Measurements from ENCODE around the gene EIF1AY. TPM values are rescaled to one million over a fixed set of nuclear protein-coding genes. Genes with fewer than 3 reads are reported as not detected.

Gene EIF1AY
- total and polyA plus RNA-seq, 2 of the 13 experiments (the other 11 are each of a cell fraction or from before 2014, with no cell fraction given) = 20.9 to 53.2 TPM

- TF ChIP-seq KIAA2018 (CRISPR knock-in tag; IDR thresholded peaks at IDR 0.05; ENCODE audit: borderline replicate concordance) = no peak
Observed at GRCh38 chrY:20576506-20576905, 930 bp downstream of the EIF1AY start (continued).

GRCh38 chrY:20578206-20578605 lies 2.6 kb downstream of the EIF1AY start:
- H3K36me3 ChIP-seq (replicated peaks in 1 of 2; ENCODE audit: control insufficient read depth in 1 of 2, insufficient read depth in 2 of 2, low read length in 2 of 2) = no peaks in the 10 kb centered on the region
- ChIA-PET POLR2A (no interaction called here), CTCF (ENCODE audit: low intra/inter-chr PET ratio, low total read pairs) (no interaction called here)
- no TSS peak for BruUV-seq (replicated peaks)
- no peak for ATAC-seq
- H3K4me2 ChIP-seq (ENCODE audit: low read depth, low read length) = peak overlapping the region; percentile 12; the same call in 1 of the 2 replicates
- in situ Hi-C loops (cut with HindIII; ENCODE audit: extremely low pct_ligation_motif_present, low pct_unique_long_range_greater_than_20kb) (no loop called here), intact Hi-C loops (cut with micrococcal nuclease; ENCODE audit: unreplicated experiment) (loop anchor here (10.0 kb wide), 1 partner anchor 1143 kb away; no protein-coding TSS in a partner anchor)
- H3K27ac ChIP-seq (ENCODE audit: extremely low read length, insufficient read depth, low read length) = no peak overlapping the region
- H3K27me3 ChIP-seq (ENCODE audit: control insufficient read depth in 1 of 2, insufficient read depth in 2 of 2, low read length in 2 of 2) = no peaks in the 10 kb centered on the region; a peak in 1 of 5 replicates
- no peak overlapping the region for H3K4me3 ChIP-seq (replicated peaks in 1 of 3; ENCODE audit: insufficient read depth in 1 of 3, low read depth in 2 of 3, low read length in 3 of 3)
- H4K20me1 ChIP-seq (ENCODE audit: insufficient read depth, low read length) = no peaks in the 10 kb centered on the region
- H3K9me3 ChIP-seq (ENCODE audit: low read length) = no peaks in the 10 kb centered on the region
- 100% methylated on average over 3 of the region's 3 CpGs for WGBS (ENCODE audit: low lambda C conversion rate)
- DNase-seq (ENCODE audit: low spot score) = no peak
- H3K9ac ChIP-seq (ENCODE audit: insufficient read depth, low read depth, low read length) = 0 out of 2 replicates have a peak overlapping the region, but pooled peaks have one; percentile 29
- H3K79me2 ChIP-seq (ENCODE audit: insufficient read depth, low read length) = peaks cover 21% of the 10 kb centered on the region
- no peak overlapping the region for H2AFZ ChIP-seq (ENCODE audit: low read length)
- FAIRE-seq = no peak
- H3K4me1 ChIP-seq (ENCODE audit: insufficient read depth, low read length) = peaks cover 27% of the 10 kb centered on the region; the same call in 1 of the 2 replicates
- TF ChIP-seq EHMT2 (IDR thresholded peaks at IDR 0.05; ENCODE audit: borderline replicate concordance, low read depth, low read length) = no peak
- no peak for TF ChIP-seq CCDC6 (CRISPR knock-in tag; IDR thresholded peaks at IDR 0.05)
- no peak for TF ChIP-seq ZNF263 (CRISPR knock-in tag; IDR thresholded peaks at IDR 0.05)
- no peak for TF ChIP-seq RBM39 (IDR thresholded peaks at IDR 0.05; ENCODE audit: low read depth, low read length, poor library complexity, severe bottlenecking)
- no peak for TF ChIP-seq YEATS2 (CRISPR knock-in tag; IDR thresholded peaks at IDR 0.05; ENCODE audit: borderline replicate concordance)
- no peak for TF ChIP-seq ZNF598 (CRISPR knock-in tag; IDR thresholded peaks at IDR 0.05; ENCODE audit: borderline replicate concordance)
- TF ChIP-seq DMTF1 (CRISPR knock-in tag; IDR thresholded peaks at IDR 0.05) = no peak
- TF ChIP-seq ZSCAN12 (CRISPR knock-in tag; IDR thresholded peaks at IDR 0.05) = no peak
- no peak for TF ChIP-seq TIGD3 (CRISPR knock-in tag; IDR thresholded peaks at IDR 0.05; ENCODE audit: borderline replicate concordance)
- TF ChIP-seq SRSF1 (optimal IDR thresholded peaks at IDR 0.05; ENCODE audit: low read depth, low read length) = no peak

Data from HepG2 (cell line).